MM.1S (cell line): ENCODE data around the gene RAG2.

Experiments used
- EZH2phosphoT487 ChIP-seq: fragments of 300-600 bp; sonication (generic); IDR thresholded peaks from 2 replicates; pipeline ENCODE4 v1.6.1; 2018; ENCODE audit warnings: antibody characterized with exemption, low read length
- TF ChIP-seq, protein P1 (sequence below): fragments of 300-600 bp; sonication (generic); IDR thresholded peaks from 2 replicates; pipeline ENCODE4 v1.5.1; 2016; ENCODE audit warnings: antibody characterized with exemption, low read length, mixed read lengths

GRCh38 chr11:36601155-36601554 is 3.1 kb upstream of the RAG2 start:
- TF ChIP-seq, protein P1, sequence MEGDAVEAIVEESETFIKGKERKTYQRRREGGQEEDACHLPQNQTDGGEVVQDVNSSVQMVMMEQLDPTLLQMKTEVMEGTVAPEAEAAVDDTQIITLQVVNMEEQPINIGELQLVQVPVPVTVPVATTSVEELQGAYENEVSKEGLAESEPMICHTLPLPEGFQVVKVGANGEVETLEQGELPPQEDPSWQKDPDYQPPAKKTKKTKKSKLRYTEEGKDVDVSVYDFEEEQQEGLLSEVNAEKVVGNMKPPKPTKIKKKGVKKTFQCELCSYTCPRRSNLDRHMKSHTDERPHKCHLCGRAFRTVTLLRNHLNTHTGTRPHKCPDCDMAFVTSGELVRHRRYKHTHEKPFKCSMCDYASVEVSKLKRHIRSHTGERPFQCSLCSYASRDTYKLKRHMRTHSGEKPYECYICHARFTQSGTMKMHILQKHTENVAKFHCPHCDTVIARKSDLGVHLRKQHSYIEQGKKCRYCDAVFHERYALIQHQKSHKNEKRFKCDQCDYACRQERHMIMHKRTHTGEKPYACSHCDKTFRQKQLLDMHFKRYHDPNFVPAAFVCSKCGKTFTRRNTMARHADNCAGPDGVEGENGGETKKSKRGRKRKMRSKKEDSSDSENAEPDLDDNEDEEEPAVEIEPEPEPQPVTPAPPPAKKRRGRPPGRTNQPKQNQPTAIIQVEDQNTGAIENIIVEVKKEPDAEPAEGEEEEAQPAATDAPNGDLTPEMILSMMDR, result no peak
- TF ChIP-seq EZH2phosphoT487, result no peak
